PC-3 (cell line): Measurements from ENCODE around the gene CELSR2. TPM values are rescaled to one million over a fixed set of nuclear protein-coding genes. Genes with fewer than 3 reads are reported as not detected.

Experiments
- ATAC-seq: fragments of 200-7000 bp; cut with Tn5 transposase; 2 replicates; pipeline ENCODE4 v1.9.1; 2020; ENCODE audit warnings: mild to moderate bottlenecking, moderate library complexity
- BruUV-seq: library from RNA; stranded (reverse); fragments of 400-500 nt; replicated peaks from 2 replicates; lab custom pipeline; 2021; lab: Mats Ljungman, UMichigan
- CTCF ChIA-PET: fragments of 300-600 bp; sonication (Branson Sonifier 250); formaldehyde crosslinking; loops from one replicate; lab custom pipeline; 2022; ENCODE audit warnings: antibody characterized with exemption; lab: Charles Lee
- POLR2A ChIA-PET: fragments of 300-600 bp; sonication (Branson Sonifier 250); formaldehyde crosslinking; loops from one replicate; lab custom pipeline; 2022; ENCODE audit warnings: antibody characterized with exemption; ENCODE audit not compliant: unreplicated experiment; lab: Charles Lee
- DNase-seq: peaks from one replicate; pipeline ENCODE4 v3.0.0-alpha.2; 2015
- H2AFZ ChIP-seq: fragments of 300-600 bp; sonication (generic); 2 replicates; pipeline ENCODE4 v1.6.0; 2016; ENCODE audit warnings: antibody characterized with exemption, low read length
- H3F3A ChIP-seq: fragments of 300-600 bp; sonication (generic); one replicate; pipeline ENCODE4 v1.6.0; 2017; ENCODE audit warnings: antibody characterized with exemption, low read length, control low read depth, mild to moderate bottlenecking; ENCODE audit not compliant: unreplicated experiment
- H3K27ac ChIP-seq: fragments of 300-600 bp; sonication (generic); 2 replicates; pipeline ENCODE4 v1.5.1; 2016; ENCODE audit warnings: mild to moderate bottlenecking, low read length
- H3K27me3 ChIP-seq: fragments of 300-600 bp; sonication (generic); 2 replicates; pipeline ENCODE4 v1.6.1; 2016; ENCODE audit warnings: low read length, mixed read lengths
- H3K36me3 ChIP-seq: fragments of 300-600 bp; sonication (generic); 2 replicates; pipeline ENCODE4 v1.6.1; 2016; ENCODE audit warnings: low read depth, mixed run types, low read length, mixed read lengths
- H3K4me1 ChIP-seq: fragments of 300-600 bp; sonication (generic); 2 replicates; pipeline ENCODE4 v1.5.1; 2016; ENCODE audit warnings: low read length; ENCODE audit not compliant: insufficient read depth
- H3K4me2 ChIP-seq: fragments of 300-600 bp; sonication (generic); 2 replicates; pipeline ENCODE4 v1.6.0; 2016; ENCODE audit warnings: low read length
- H3K4me3 ChIP-seq: fragments of 300-600 bp; sonication (generic); 2 replicates; pipeline ENCODE4 v1.5.1; 2016; ENCODE audit warnings: mild to moderate bottlenecking, low read length, mixed read lengths
- H3K79me2 ChIP-seq: fragments of 300-600 bp; sonication (generic); 2 replicates; pipeline ENCODE4 v1.6.1; 2017; ENCODE audit warnings: low read length, mixed read lengths
- H3K9ac ChIP-seq: fragments of 300-600 bp; sonication (generic); 2 replicates; pipeline ENCODE4 v1.6.0; 2016; ENCODE audit warnings: mild to moderate bottlenecking, low read length
- H3K9me2 ChIP-seq: fragments of 300-600 bp; sonication (generic); replicated peaks from 2 replicates; pipeline ENCODE4 v1.6.1; 2016; ENCODE audit warnings: mixed run types, low read length, mixed read lengths
- H3K9me3 ChIP-seq: fragments of 300-600 bp; sonication (generic); 2 replicates; pipeline ENCODE4 v1.6.1; 2016; ENCODE audit warnings: low read length, mixed read lengths
- H4K20me1 ChIP-seq: fragments of 300-600 bp; sonication (generic); 2 replicates; pipeline ENCODE4 v1.6.1; 2016; ENCODE audit warnings: low read length, mixed read lengths
- EZH2 ChIP-seq: fragments of 300-600 bp; sonication (generic); IDR thresholded peaks from one replicate; pipeline ENCODE4 v1.6.1; 2017; ENCODE audit warnings: antibody characterized with exemption, mild to moderate bottlenecking, low read length; ENCODE audit not compliant: unreplicated experiment
- EZH2phosphoT487 ChIP-seq: fragments of 300-600 bp; sonication (generic); IDR thresholded peaks from 2 replicates; pipeline ENCODE4 v1.6.1; 2018; ENCODE audit warnings: mild to moderate bottlenecking, antibody characterized with exemption, low read length, borderline replicate concordance
- intact Hi-C: fragments of 100-400 bp; cut with micrococcal nuclease; formaldehyde crosslinking; loops from 2 replicates; pipeline ENCODE4 v1.9.0; 2023
- total RNA-seq: library from RNA; depleted of rRNA; stranded (reverse); fragments of >200 nt; gene quantifications from 2 replicates; pipeline ENCODE4 v1.2.3, GENCODE V29; 2014
- TF ChIP-seq, protein P1 (sequence below): fragments of 300-600 bp; sonication (generic); conservative IDR thresholded peaks from 2 replicates; pipeline ENCODE4 v1.5.1; 2017; ENCODE audit warnings: antibody characterized with exemption, low read depth, mild to moderate bottlenecking, low read length

The CELSR2 gene
- total RNA-seq, 1 experiment from 2014 or later = 3.6 TPM

- POLR2A ChIA-PET = interaction anchor here (0.6 kb wide), 1 partner anchor 22 kb away, joined by 3 read pairs; no protein-coding TSS in a partner anchor
These were observed 41.7 kb downstream of the CELSR2 start for GRCh38 chr1:109290998-109291397.

GRCh38 chr1:109292364-109292763 lies 43.0 kb downstream of the CELSR2 start:
- no TSS peak for BruUV-seq
- CTCF ChIA-PET = interaction anchor here (0.6 kb wide), 1 partner anchor 250 kb away, joined by 4 read pairs; no protein-coding TSS in a partner anchor

More at GRCh38 chr1:109290998-109291397, 41.7 kb downstream of the CELSR2 start:
- no peaks in the 10 kb centered on the region for H3K27me3 ChIP-seq
- no peaks in the 10 kb centered on the region for H3K79me2 ChIP-seq
- H2AFZ ChIP-seq = no peak overlapping the region
- no peaks in the 10 kb centered on the region for H3K9me2 ChIP-seq
- no peaks in the 10 kb centered on the region for H4K20me1 ChIP-seq
- CTCF ChIA-PET = no interaction called here
- no peaks in the 10 kb centered on the region for H3K4me1 ChIP-seq
- no peaks in the 10 kb centered on the region for H3K36me3 ChIP-seq
- TF ChIP-seq, protein P1, sequence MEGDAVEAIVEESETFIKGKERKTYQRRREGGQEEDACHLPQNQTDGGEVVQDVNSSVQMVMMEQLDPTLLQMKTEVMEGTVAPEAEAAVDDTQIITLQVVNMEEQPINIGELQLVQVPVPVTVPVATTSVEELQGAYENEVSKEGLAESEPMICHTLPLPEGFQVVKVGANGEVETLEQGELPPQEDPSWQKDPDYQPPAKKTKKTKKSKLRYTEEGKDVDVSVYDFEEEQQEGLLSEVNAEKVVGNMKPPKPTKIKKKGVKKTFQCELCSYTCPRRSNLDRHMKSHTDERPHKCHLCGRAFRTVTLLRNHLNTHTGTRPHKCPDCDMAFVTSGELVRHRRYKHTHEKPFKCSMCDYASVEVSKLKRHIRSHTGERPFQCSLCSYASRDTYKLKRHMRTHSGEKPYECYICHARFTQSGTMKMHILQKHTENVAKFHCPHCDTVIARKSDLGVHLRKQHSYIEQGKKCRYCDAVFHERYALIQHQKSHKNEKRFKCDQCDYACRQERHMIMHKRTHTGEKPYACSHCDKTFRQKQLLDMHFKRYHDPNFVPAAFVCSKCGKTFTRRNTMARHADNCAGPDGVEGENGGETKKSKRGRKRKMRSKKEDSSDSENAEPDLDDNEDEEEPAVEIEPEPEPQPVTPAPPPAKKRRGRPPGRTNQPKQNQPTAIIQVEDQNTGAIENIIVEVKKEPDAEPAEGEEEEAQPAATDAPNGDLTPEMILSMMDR = no peak
- TF ChIP-seq EZH2phosphoT487 (no peak), EZH2 (no peak)
- H3K9ac ChIP-seq = no peak overlapping the region
- DNase-seq (no peak), ATAC-seq (no peak)
- intact Hi-C loops = no loop called here
- no peak overlapping the region for H3K4me3 ChIP-seq
- H3F3A ChIP-seq = no peaks in the 10 kb centered on the region
- no peaks in the 10 kb centered on the region for H3K9me3 ChIP-seq
- BruUV-seq = no TSS peak
- no peak overlapping the region for H3K4me2 ChIP-seq
- H3K27ac ChIP-seq = no peak overlapping the region

GRCh38 chr1:109293026-109293425 lies 43.7 kb downstream of the CELSR2 start:
- Histone ChIP-seq H3K4me1 (no peaks in the 10 kb centered on the region), H3K9me3 (no peaks in the 10 kb centered on the region), H3K4me2 (no peak overlapping the region), H3K9me2 (no peaks in the 10 kb centered on the region), H3F3A (no peaks in the 10 kb centered on the region), H3K36me3 (no peaks in the 10 kb centered on the region), H3K4me3 (no peak overlapping the region), H4K20me1 (no peaks in the 10 kb centered on the region), H3K27me3 (no peaks in the 10 kb centered on the region), H3K79me2 (no peaks in the 10 kb centered on the region), H2AFZ (no peak overlapping the region), H3K9ac (no peak overlapping the region), H3K27ac (no peak overlapping the region)
- CTCF ChIA-PET = no interaction called here
- TF ChIP-seq, protein P1 = no peak
- TF ChIP-seq EZH2phosphoT487 (no peak), EZH2 (no peak)
- BruUV-seq = no TSS peak
- intact Hi-C loops = no loop called here
- ATAC-seq (no peak), DNase-seq (no peak)
- POLR2A ChIA-PET = no interaction called here

More at GRCh38 chr1:109292364-109292763, 43.0 kb downstream of the CELSR2 start:
- TF ChIP-seq EZH2 (no peak), EZH2phosphoT487 (no peak)
- TF ChIP-seq, protein P1 = no peak
- no peak overlapping the region for H3K9ac ChIP-seq
- POLR2A ChIA-PET = no interaction called here
- no peaks in the 10 kb centered on the region for H3K9me2 ChIP-seq
- no peak overlapping the region for H2AFZ ChIP-seq
- no peak overlapping the region for H3K4me3 ChIP-seq
- H3K4me1 ChIP-seq = no peaks in the 10 kb centered on the region
- no peaks in the 10 kb centered on the region for H3K79me2 ChIP-seq
- no peak overlapping the region for H3K4me2 ChIP-seq
- no peak overlapping the region for H3K27ac ChIP-seq
- H3K9me3 ChIP-seq = no peaks in the 10 kb centered on the region
- H4K20me1 ChIP-seq = no peaks in the 10 kb centered on the region
- H3K27me3 ChIP-seq = no peaks in the 10 kb centered on the region
- no peaks in the 10 kb centered on the region for H3F3A ChIP-seq
- DNase-seq (no peak), ATAC-seq (no peak)
- H3K36me3 ChIP-seq = no peaks in the 10 kb centered on the region
- intact Hi-C loops = no loop called here
